Myocyte (in vitro differentiated cells): Measurements from ENCODE around the gene CDC42BPA. TPM values are rescaled to one million over a fixed set of nuclear protein-coding genes. Genes with fewer than 3 reads are reported as not detected.
A peak's percentile ranks its signal among the peaks of the same experiment; 100 is the strongest.
"Not testable (repeated sequence)": the region's sequence is repeated elsewhere in the genome, so short reads cannot be mapped to it uniquely, and the experiment has no call there.

Experiments
- DNase-seq: peaks from one replicate; pipeline ENCODE4 v3.0.0-alpha.2; 2012; ENCODE audit warnings: low read depth
- total RNA-seq: library from RNA; depleted of rRNA; stranded (reverse); fragments of >200 nt; gene quantifications from 2 replicates; pipeline ENCODE4 v1.2.3, GENCODE V29; 2014

CDC42BPA gene
- total RNA-seq, 1 donor from 2014 or later, result 54.3 TPM

GRCh38 chr1:227311389-227312001, 6.8 kb downstream of the CDC42BPA start:
- DNase-seq, result no peak

DNA sequence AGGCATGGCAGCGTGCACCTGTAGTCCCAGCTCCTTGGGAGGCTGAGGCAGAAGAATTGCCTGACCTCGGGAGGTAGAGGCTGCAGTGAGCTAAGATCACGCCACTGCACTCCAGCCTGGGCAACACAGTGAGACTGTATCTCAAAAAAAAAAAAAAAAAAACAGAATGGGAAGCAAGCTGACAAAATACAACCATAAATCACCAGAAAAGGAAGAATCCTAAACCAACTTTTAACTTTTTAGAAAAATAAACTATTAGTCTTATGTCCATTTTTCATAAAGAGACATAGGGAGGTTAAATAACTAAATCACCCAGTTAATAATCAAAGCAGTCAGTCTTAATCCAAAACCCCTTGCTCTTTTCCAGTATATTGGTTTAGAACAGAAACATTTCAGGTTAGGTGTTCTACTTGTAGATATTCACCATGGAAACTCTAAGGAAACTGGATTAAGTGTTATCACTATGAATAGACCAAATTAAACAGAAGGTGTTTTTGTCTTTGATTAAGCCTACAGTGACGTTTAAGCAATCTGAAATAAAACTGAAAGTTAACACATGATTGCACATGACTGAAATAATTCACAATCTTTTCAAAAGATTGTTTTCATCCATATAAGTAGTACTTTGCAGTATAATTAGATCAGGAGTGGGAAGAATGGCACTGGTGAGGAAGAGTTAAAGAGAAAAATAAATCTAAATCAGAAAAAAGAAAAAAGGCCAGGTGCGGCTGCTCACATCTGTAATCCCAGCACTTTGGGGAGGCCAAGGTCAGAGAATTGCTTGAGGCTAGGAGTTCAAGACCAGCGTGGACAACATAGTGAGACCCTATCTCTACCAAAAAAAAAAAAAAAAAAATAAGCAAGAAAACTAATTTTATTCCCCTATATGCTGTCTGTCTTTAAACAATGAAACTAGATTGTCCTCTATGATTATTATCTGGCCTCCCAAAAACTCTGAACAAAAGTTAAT, 9.6 kb downstream of the CDC42BPA start:
- no peak for DNase-seq

DNA sequence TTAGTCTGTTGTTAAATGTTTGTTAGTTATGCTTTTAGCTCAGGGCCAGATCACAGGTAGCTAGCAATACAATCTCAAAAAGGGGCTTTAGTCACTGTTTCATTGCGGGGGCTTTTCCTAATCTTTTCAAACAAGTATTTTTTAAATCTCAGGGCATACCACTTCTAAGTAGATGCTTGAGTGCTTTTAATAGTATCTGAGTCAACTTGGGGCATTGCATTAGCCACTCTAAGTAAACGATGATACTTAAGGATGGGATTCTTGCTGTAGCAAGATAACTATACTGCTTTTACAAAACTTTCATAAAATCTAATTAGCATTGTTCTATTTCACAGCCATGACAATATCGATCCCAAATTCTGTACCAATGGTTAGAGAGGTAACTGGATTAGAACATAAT, 11.6 kb downstream of the CDC42BPA start:
- DNase-seq, result no peak

- no peak for DNase-seq
Measured at GRCh38 chr1:227305894-227306626, 12.2 kb downstream of the CDC42BPA start.

GRCh38 chr1:227304665-227305064, 13.6 kb downstream of the CDC42BPA start:
- DNase-seq, result no peak

DNA sequence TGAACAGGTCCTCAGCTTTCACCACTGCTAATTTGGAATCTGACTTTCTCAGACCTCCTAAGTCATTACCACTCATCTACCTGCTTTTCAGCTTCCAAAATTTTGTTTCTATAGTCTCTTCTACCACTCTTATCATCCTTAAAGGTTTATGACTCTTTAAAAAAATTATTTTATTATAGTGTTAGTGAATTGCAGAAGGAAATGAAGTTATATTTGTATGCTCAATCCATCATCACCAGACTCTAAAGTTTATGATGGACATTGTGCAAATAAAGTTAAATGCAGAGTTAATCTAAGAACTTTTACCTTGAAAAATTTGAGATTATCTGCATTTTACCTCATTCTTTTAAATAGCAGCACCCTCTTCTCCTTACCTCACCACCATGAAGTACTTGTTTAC, 14.6 kb downstream of the CDC42BPA start:
- DNase-seq, result no peak

- DNase-seq, result no peak
Measured at GRCh38 chr1:227300682-227301081, 17.6 kb downstream of the CDC42BPA start.

- DNase-seq, result no peak
Measured at GRCh38 chr1:227299688-227300087, 18.6 kb downstream of the CDC42BPA start.

DNA sequence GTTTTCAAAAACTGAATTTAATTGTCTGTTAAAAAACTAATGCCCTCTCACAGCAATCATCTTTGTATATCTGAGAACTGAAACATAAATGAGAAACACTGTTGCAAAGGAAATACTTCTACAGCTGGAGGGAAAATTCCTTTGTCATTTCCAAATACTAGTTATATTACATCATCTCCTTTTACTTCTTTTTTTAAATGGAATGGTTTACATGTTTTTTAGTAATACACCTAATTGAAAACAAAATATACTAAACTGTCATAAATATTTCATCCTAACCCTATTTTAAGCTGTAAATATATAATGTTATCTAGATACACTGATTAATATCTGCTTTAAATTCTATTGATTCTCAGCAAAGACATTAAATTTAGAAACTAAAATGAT, 19.1 kb downstream of the CDC42BPA start:
- DNase-seq, result peak; percentile 21

GRCh38 chr1:227298512-227299240, 19.6 kb downstream of the CDC42BPA start:
- DNase-seq, result no peak

GRCh38 chr1:227297073-227297793, 21.1 kb downstream of the CDC42BPA start:
- DNase-seq, result no peak

GRCh38 chr1:227295609-227296008, 22.7 kb downstream of the CDC42BPA start:
- no peak for DNase-seq

DNA sequence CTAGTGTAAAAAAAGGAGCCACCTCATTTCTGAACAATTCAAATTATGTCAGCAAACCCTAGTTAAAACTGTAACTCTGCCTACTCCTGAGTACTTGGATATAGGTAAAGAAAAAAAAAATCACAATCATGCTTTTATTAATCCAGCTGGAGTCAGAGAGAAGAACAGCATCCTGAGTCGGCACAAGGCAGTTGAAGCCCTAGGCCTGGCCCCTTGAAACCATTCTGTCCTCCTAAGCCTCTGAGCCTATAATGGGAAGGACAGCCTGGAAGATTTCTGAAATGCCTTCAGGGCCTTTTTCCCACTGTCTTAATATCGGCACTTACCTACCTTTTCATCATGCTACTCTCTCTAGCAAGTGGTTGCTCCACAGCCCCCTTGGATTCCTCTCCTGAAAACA, 32.5 kb downstream of the CDC42BPA start:
- DNase-seq, result no peak

GRCh38 chr1:227281371-227281770, 36.9 kb downstream of the CDC42BPA start:
- DNase-seq, result no peak

GRCh38 chr1:227280836-227281235, 37.5 kb downstream of the CDC42BPA start:
- DNase-seq, result peak; percentile 30

DNA sequence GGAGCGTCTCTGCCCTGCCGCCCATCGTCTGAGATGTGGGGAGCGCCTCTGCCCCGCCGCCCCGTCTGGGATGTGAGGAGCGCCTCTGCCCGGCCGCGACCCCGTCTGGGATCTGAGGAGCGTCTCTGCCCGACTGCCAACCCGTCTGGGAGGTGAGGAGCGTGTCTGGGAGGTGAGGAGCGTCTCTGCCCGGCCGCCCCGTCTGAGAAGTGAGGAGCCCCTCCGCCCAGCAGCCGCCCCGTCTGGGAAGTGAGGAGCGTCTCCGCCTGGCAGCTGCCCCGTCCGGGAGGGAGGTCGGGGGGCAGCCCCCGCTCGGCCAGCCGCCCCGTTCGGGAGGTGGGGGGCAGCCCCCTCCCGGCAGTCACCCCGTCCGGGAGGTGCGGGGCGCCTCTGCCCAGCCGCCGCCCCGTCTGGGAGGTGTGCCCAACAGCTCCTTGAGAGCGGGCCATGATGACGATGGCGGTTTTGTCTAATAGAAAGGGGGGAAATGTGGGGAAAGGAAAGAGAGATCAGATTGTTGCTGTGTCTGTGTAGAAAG, 42.1 kb downstream of the CDC42BPA start:
- DNase-seq, result not testable (repeated sequence)

DNA sequence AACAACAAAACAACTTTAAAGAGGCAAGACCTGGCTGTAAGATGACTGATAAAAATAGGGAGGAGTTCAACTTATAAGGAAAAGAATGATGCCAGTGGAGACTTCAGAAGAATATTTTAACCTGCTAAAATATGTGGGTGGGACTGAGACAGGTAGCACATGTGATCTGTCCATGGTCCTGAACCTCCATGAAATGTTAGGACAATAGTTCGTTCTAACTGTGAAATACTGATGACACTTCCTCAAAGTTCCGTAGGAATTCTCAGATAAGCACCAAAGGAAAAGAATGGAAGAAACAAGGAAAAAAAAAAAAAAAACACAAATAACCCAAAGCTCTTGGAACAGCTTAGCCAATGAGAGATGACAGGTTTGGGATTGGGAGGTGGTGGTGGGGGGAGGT, 44.7 kb downstream of the CDC42BPA start:
- DNase-seq, result peak; percentile 21

GRCh38 chr1:227272428-227272827, 45.9 kb downstream of the CDC42BPA start:
- no peak for DNase-seq

GRCh38 chr1:227270554-227270953, 47.7 kb downstream of the CDC42BPA start:
- no peak for DNase-seq

GRCh38 chr1:227268943-227269342, 49.3 kb downstream of the CDC42BPA start:
- no peak for DNase-seq
